GM12892 (cell line): Measurements from ENCODE around the gene DRC7.

Experiments
- DNase-seq: peaks from one replicate; pipeline ENCODE4 v3.0.0; 2011; ENCODE audit not compliant: insufficient read length
- FAIRE-seq: peaks from 2 replicates; lab custom pipeline; 2011; peaks lifted over from hg19 to GRCh38; lab: Jason Lieb, UNC
- POLR2A ChIP-seq: IDR thresholded peaks from 2 replicates; pipeline ENCODE4 v1.6.1; 2011; ENCODE audit warnings: low read depth, low read length, control low read depth
- POLR2AphosphoS5 ChIP-seq: IDR thresholded peaks from 2 replicates; pipeline ENCODE4 v1.6.1; 2011; ENCODE audit warnings: low read depth, low read length, control low read depth
- TAF1 ChIP-seq: IDR thresholded peaks from 2 replicates; pipeline ENCODE4 v1.6.1; 2011; ENCODE audit warnings: low read depth, mild to moderate bottlenecking, control low read depth, low read length, borderline replicate concordance

DRC7 gene

GRCh38 chr16:57689762-57690558 is 4.6 kb upstream of the DRC7 start:
- DNase-seq (peak; percentile 55), FAIRE-seq (peak; percentile 98)
- no peak for TF ChIP-seq POLR2AphosphoS5
- TF ChIP-seq POLR2A: peak; percentile 51; the same call in 1 of the 2 replicates

GRCh38 chr16:57690782-57691471 is 3.7 kb upstream of the DRC7 start:
- FAIRE-seq (no peak), DNase-seq (no peak)
- TF ChIP-seq POLR2A: no peak
- no peak for TF ChIP-seq TAF1
- no peak for TF ChIP-seq POLR2AphosphoS5

DNA sequence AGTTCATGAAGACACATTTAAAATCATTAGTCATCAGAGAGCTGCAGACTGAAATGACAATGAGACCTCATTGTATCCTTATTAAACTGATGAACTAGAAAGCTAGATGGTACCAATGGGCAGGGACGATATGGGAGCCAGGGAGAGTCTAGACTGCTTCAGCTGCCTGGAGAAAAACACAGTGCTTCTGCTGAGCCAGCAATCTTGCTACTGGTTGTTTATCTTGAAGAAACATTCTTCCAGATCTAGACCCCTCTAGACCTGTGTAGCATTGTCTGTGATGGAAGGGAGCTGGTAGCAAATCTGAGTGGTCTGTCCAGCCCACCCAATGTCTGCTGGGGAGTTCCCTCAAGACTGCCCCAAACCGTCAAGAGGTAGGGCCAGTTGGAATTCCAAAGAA is 2.0 kb upstream of the DRC7 start:
- FAIRE-seq: no peak
- TF ChIP-seq POLR2AphosphoS5: no peak
- no peak for TF ChIP-seq POLR2A
- TF ChIP-seq TAF1: no peak

DNA sequence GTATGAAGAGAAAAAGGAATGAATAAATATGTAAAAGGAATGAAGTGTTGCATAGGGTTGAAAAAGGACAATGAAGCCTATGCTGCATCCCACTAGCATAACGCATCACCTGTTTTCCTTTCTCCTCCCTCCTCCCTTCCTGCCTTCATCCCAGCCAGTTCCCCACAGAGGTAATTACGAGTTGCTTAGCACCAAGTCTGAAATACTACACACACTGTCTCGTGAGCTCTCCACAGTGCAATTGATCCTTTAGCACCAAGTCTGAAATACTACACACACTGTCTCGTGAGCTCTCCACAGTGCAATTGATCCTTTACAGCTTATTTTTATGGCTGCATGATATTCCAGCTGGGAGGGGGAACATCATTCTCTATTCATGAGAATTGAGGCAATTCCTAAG is 1.1 kb upstream of the DRC7 start:
- DNase-seq: no peak
- no peak for FAIRE-seq
- TF ChIP-seq POLR2AphosphoS5 (no peak), POLR2A (no peak), TAF1 (no peak)

More for the DNA sequence above, 2.0 kb upstream of the DRC7 start:
- DNase-seq: no peak

DNA sequence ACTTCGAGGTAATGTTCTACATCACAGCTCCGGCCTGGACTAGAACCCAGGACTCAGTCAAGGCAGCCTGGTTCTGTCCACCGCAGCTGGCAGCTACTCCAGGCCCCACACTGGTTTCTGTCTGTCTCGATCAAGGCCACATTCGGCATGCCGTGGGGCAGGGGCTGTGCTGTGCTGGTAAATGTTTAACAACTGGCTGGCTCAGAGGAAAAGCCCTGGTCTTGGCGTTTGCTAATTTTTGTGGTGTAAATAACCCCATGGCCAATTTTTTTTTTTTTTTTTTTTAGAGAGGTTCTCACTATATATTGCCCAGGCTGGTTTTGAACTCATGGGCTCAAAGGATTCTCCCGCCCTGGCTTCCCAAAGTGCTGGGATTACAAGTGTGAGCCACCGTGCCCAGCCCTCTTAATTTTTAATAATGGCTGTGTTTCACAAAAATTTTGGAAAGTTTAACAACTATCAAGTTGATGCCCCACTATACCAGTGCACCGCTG is 328 bp upstream of the DRC7 start:
- TF ChIP-seq TAF1 (no peak), POLR2A (no peak), POLR2AphosphoS5 (no peak)
- no peak for FAIRE-seq
- DNase-seq: no peak

- peak; percentile 42 for FAIRE-seq
- no peak for DNase-seq
- no peak for TF ChIP-seq POLR2AphosphoS5
- no peak for TF ChIP-seq TAF1
- TF ChIP-seq POLR2A: no peak
Measured at GRCh38 chr16:57695680-57696069, 1.1 kb downstream of the DRC7 start.

DNA sequence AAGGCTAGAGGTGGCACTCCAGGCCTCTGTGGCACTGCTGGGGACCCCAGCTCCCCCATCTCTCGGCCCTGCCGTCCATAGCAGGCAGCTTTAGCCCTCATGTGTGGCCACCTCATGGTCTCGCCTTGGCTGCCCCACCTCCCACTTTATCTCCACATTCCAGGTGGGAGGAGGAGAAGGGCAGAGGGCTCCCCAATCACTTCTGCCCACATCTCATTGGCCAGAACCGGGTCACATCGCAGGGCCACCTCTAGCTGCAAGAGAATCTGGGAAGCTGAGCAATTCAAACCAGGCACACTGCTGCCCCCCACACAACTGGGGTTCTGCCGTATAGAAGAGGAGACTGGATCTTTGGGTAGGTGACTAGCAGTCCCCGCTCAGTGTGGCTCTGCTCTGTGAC is 1.6 kb downstream of the DRC7 start:
- TF ChIP-seq POLR2A: no peak
- no peak for TF ChIP-seq TAF1
- no peak for TF ChIP-seq POLR2AphosphoS5
- DNase-seq (no peak), FAIRE-seq (no peak)

- no peak for TF ChIP-seq POLR2A
- no peak for TF ChIP-seq TAF1
- no peak for TF ChIP-seq POLR2AphosphoS5
- FAIRE-seq (no peak), DNase-seq (no peak)
Measured at GRCh38 chr16:57697896-57698537, 3.4 kb downstream of the DRC7 start.

- DNase-seq (no peak), FAIRE-seq (no peak)
- TF ChIP-seq TAF1 (no peak), POLR2A (no peak), POLR2AphosphoS5 (no peak)
Measured at GRCh38 chr16:57698812-57699405, 4.3 kb downstream of the DRC7 start.

DNA sequence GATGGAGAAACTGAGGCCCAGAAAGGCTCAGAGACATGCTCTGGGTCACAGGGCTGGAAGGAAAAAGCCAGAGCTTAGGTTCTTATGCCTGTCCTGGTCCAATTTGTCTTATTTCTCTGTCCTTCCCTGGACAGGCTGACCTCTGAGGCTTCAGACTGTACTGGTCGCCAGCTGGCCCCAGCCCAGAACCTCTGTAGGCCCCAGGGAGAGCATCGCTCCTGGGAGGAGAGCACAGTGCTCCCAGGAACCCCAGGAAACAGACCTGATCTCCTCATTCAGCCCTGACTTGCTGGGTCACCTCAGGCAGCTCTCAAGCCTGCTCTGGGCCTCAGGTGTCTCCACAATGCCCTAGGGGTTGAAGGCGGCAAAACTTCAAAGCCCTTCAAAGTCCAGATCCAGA is 4.9 kb downstream of the DRC7 start:
- no peak for TF ChIP-seq POLR2A
- no peak for TF ChIP-seq TAF1
- no peak for TF ChIP-seq POLR2AphosphoS5
- no peak for DNase-seq
- no peak for FAIRE-seq

- TF ChIP-seq TAF1 (no peak), POLR2AphosphoS5 (no peak), POLR2A (no peak)
- FAIRE-seq: no peak
- no peak for DNase-seq
Measured at GRCh38 chr16:57699899-57700298, 5.3 kb downstream of the DRC7 start.
